NCI-H2107 (cell line): ENCODE data around the gene ARID1B.

Experiments
- DNase-seq: peaks from one replicate; lab custom pipeline; 2025; lab: John Stamatoyannopoulos, UW

The ARID1B gene

DNA sequence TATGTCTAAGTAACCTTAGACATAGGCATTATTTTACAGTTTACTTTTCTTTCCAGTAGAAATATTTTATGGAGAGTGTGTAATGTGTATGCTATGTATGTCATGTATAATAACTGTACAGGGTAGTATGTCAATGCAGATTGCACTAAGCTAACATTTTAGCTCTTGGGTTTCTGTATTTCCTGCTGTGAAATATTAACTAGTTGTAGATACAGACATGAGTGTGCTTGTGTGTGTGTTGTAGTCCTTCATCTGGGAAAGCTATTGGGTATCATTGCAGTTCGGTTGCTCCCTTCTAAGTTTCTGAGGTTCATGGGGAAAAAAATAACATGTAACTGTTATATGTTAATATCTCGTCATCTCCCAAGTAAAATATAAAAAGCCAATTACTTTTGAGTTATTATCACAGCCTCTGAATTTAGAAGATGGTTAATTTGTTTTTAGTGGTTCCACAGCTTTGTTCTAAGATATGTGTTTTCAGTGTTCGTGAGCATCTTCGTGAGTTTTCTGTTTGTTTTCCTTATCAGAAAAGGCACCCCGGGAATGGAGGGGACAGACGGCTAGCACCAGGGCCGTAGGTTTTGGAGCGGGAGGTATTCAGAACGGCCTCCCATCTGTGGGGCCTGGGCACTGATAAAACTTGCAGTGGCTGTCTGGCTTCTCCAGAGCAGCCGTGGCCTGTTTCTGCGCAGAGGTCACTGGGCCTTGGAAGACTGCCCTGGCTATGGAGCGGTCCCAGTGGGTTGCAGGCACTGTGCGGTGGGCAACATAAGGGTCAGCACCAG is 215.0 kb downstream of the ARID1B start:
- DNase-seq = no peak

GRCh38 chr6:156993713-156994112 is 216.5 kb downstream of the ARID1B start:
- no peak for DNase-seq

DNA sequence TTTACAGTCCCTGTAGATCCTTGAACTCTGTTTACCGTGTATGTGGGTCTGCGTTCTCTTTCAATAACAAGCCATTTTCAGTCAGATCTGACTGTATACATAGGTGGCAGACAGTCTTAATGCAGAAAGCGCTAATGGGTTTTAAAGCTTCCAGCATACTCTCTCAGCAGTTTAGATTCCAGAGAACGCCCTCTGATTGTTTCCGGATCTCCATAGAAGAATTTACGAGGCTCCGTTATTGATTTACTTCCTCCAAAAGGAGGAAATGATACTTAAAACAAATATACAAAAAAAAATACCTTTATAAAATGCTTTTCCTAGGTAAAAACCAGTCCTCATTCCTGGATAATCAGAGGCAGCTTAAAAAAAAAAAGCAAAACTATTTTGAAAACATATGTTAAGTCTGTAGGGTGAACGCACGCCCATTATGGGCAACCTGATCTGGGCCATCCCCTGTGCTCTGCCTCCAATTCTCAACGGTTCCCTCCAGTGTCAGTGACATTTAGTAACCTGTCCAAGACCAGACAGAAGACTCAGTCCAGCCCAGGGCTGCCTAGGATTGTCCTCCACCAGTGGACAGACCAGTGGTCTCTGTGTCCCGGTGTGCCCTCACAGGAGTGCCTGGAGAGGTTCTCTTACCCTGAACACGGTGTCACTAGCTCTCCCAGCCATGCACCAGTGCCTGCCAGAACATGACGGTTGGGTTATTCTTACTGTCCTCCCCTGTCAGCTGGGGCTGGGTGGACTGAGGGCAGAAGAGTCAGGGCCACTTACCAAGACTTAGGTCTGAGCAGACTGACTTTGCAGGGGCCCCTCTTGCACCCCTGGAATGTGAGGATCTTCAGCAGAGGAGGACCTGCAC is 217.3 kb downstream of the ARID1B start:
- DNase-seq = no peak

DNA sequence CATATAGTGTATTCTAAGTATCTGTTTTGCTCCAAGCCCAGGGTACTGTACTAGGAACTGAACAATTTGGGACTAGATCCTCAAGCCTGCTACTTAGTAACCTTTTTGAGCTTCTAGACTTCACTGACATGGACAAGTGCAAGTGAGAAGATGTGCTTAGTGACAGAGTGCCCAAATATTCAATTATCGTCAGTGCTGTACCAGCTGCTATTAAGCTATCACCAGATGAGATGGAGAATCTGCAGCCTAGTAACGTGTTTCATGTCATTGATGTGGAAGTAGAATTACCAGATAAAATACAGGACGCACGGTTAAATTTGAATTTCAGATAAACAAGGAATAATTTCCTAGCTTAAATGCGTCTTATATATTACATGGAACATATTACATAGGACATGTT is 218.3 kb downstream of the ARID1B start:
- no peak for DNase-seq

DNA sequence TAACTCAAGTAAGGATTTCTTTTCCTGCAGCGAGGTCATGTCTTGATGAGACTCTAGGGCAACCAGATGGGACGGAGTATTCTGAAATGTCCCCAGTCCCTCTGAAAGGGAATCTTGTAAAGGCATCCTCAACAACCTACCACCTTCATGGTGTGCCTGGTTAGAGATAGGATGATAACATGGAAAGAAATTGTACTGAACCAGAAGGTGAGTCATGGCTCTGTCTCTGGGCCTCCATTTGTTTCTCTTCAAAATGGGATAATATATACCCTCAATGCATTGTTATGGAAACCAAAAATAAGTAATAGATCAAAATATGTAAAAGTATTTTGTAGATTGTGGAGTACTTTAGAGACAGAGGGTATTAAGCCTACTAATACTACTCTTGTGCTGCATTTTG is 219.1 kb downstream of the ARID1B start:
- no peak for DNase-seq

DNA sequence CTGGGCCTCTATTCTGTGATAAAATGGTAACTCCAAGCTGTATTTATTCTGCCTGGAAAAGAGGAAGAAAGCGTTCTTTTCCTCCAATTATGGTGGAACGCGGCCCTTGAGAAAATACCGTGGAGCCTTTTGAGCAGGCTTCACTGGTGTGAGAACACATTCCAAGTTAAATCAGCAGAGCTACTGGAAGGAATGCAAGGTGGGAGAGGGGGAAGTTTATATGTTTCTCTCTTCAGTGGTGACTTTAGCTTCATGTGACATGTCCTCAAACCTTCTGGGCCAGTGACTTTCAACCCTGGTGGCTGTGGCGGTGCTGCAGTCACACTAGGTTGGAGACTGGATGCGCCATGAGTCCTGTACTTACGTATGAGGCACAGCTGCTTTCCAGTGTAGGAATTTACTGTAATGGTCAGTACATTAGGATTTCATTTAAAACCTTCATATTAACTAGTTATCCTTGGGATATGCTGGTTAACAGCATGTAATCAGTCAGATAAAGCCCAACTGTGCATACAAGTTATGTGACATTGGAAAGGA is 221.7 kb downstream of the ARID1B start:
- no peak for DNase-seq

DNA sequence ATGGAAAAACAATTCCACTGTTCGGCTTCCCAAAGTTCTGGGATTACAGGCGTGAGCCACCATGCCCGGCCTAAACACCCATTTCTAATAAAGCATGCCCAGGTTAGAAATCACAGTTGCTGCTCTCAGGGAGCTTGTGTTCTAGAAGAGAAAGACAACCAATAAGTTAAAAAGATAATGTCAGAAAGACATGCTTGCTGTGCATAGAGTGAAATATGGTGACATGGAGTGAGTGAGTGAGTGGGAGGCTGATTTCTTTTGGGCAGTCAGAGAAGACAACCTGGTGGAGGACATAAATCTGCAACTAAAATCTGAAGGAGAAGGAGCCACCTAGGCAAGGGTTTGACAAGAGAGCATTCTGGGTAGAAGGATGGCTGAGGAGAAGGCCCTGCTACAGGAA is 222.6 kb downstream of the ARID1B start:
- DNase-seq = no peak

GRCh38 chr6:157001716-157002115 is 224.5 kb downstream of the ARID1B start:
- no peak for DNase-seq

DNA sequence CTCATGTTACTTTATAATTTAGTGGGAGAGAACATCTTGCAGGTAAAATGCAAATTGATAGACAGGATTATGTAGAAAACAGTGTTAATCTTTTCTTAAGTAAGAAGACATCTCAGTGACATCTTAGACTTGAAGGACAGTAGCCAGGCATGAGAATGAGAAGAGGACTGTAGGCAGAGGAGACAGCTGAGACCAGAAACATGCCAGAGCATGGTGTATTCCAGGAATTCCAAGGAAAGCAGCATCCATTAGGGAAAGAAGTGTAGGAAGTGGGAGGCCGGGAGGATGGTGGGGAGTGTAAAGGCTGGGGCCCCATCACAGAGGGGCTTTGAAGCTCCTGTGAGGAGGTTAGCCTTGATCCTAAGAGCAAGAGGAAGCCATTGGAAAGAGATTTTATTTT is 225.6 kb downstream of the ARID1B start:
- DNase-seq = no peak

GRCh38 chr6:157005940-157006339 is 228.8 kb downstream of the ARID1B start:
- DNase-seq = no peak

DNA sequence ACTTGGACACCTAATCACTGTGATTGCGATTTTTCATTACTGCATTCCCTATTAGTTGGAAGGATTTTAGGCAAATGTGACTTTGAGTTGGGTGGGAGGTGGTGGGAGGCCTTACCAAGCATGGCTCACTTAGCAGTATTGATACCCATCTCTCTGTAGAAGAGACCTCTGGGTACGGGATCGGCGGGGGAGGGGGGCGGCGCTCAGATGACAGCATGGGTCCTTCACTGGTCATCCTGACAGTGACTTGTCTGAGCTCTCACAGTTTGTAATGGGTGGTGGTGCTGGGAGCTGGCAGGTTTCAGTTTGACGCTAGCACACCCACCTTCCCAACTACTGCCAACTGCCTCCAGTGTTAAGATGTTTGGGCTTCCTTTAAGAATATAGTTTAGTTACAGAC is 231.4 kb downstream of the ARID1B start:
- DNase-seq = no peak

- DNase-seq = no peak
These were observed 235.2 kb downstream of the ARID1B start for GRCh38 chr6:157012355-157012754.

DNA sequence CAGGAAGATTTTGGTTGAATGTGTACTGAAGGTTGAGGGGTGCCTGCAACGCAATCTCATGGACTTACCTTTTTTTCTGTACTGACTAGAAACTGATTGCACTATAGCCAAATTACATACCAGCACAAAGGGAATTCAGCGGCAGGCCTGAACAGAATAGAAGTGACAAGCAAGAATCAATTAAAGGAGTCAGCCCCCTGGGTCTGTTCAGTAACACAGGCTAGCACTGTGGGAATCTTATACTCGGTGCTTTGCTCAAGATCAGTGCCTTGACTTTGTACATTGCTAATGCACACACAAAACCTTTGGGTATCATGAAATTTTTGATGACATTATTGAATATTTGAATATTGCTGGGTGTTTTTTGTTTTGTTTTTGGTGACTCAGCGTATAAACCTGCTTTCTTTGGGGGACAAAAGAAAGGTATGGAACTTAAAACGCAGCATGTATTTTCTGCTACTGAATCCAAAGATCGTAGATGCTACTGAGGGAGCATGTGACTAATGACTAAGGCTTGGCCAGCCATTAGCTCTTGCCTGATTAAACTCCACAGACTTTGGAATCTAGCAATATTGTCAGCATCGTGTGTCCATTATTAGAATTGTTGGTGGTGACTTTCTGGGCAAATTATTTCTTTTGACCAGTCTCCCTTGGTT is 236.6 kb downstream of the ARID1B start:
- no peak for DNase-seq

GRCh38 chr6:157014871-157015270 is 237.7 kb downstream of the ARID1B start:
- no peak for DNase-seq

GRCh38 chr6:157017022-157017421 is 239.8 kb downstream of the ARID1B start:
- DNase-seq = no peak

GRCh38 chr6:157017861-157018260 is 240.7 kb downstream of the ARID1B start:
- no peak for DNase-seq

DNA sequence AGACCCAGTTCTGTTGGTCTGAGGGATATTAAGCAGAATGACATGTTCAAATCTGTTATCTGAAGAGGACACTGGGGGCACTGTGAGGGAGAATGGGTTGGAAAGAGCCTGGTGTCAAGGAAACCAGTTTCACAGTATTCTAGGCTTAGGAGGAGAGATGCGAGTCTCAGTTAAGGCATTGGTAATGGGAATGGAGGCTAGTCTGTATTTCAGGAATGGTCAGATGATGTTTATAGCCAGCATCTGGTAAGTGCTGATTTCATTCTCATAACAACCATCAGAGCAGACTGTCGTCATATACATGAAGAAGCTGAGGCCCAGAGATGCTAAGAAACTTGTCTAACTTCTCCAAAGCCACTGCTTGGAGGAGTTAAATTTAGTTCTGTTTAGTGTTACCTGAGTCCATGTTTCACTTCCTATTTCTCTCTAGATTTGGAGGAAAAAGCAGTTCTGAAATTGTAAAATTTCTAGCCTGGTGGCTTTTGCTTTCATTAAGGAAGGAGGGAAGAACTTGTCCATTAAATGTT is 242.0 kb downstream of the ARID1B start:
- no peak for DNase-seq

- no peak for DNase-seq
These were observed 242.6 kb downstream of the ARID1B start for GRCh38 chr6:157019733-157020132.

GRCh38 chr6:157020398-157020797 is 243.2 kb downstream of the ARID1B start:
- DNase-seq = no peak

DNA sequence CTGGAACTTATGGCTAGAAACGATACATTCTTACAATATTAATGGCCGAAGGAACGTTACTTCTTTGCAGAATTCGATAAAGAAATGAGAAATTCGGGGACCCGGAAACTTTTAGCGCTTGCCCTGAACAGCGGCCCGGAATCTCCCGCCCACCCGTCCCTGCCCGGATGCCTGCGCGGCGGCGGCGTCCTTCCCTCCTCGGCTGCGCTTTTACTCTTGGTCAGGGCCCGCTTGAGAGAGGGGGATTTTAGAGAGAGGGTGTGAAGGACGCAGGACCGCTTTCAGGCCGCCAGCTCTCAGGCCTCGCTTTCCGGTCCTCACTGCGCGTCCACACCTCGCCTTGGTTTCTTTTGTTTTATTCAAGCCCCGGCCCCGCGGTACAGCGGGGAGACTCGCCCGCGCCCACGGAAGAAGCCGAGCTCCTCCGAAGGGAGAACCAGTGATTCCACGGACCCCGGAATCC is 243.7 kb downstream of the ARID1B start:
- DNase-seq = no peak

GRCh38 chr6:157021344-157021992 is 244.3 kb downstream of the ARID1B start:
- peak; percentile 68 for DNase-seq
